Stimulated activated CD8-positive, alpha-beta memory T cell treated with anti-CD3 and anti-CD28 coated beads, Interleukin-4, amount 100 ng/mL, for 48 hours (primary cell): ENCODE measurements around the gene EPSTI1.

ENCODE experiments used
- DNase-seq: peaks from one replicate; pipeline ENCODE4 v3.0.0-alpha.2; 2020

Gene EPSTI1

GRCh38 chr13:42970824-42971690, 21.0 kb downstream of the EPSTI1 start:
- DNase-seq, result peak; percentile 58

GRCh38 chr13:42969565-42970172, 22.4 kb downstream of the EPSTI1 start:
- peak; percentile 94 for DNase-seq

- no peak for DNase-seq
Measured at GRCh38 chr13:42968906-42969305, 23.1 kb downstream of the EPSTI1 start.

GRCh38 chr13:42967660-42968059, 24.4 kb downstream of the EPSTI1 start:
- no peak for DNase-seq

GRCh38 chr13:42965281-42965680, 26.8 kb downstream of the EPSTI1 start:
- DNase-seq, result no peak

GRCh38 chr13:42964761-42965161, 27.3 kb downstream of the EPSTI1 start:
- no peak for DNase-seq

- DNase-seq, result no peak
Measured at GRCh38 chr13:42959615-42960014, 32.4 kb downstream of the EPSTI1 start.

GRCh38 chr13:42957881-42958280, 34.2 kb downstream of the EPSTI1 start:
- DNase-seq, result no peak

GRCh38 chr13:42950181-42950580, 41.9 kb downstream of the EPSTI1 start:
- DNase-seq, result no peak

- DNase-seq, result no peak
Measured at GRCh38 chr13:42947925-42948324, 44.1 kb downstream of the EPSTI1 start.

- DNase-seq, result no peak
Measured at GRCh38 chr13:42946927-42947326, 45.1 kb downstream of the EPSTI1 start.

- no peak for DNase-seq
Measured at GRCh38 chr13:42929886-42930535, 62.0 kb downstream of the EPSTI1 start.

GRCh38 chr13:42926555-42926954, 65.5 kb downstream of the EPSTI1 start:
- no peak for DNase-seq

GRCh38 chr13:42926043-42926442, 66.0 kb downstream of the EPSTI1 start:
- no peak for DNase-seq

- no peak for DNase-seq
Measured at GRCh38 chr13:42925626-42926025, 66.4 kb downstream of the EPSTI1 start.

- DNase-seq, result no peak
Measured at GRCh38 chr13:42924344-42924743, 67.7 kb downstream of the EPSTI1 start.

- DNase-seq, result no peak
Measured at GRCh38 chr13:42907745-42908144, 84.3 kb downstream of the EPSTI1 start.

- no peak for DNase-seq
Measured at GRCh38 chr13:42906257-42906656, 85.8 kb downstream of the EPSTI1 start.

- no peak for DNase-seq
Measured at GRCh38 chr13:42905579-42905978, 86.5 kb downstream of the EPSTI1 start.

- no peak for DNase-seq
Measured at GRCh38 chr13:42899266-42899665, 92.8 kb downstream of the EPSTI1 start.

- DNase-seq, result no peak
Measured at GRCh38 chr13:42895776-42896175, 96.3 kb downstream of the EPSTI1 start.

- no peak for DNase-seq
Measured at GRCh38 chr13:42894765-42895243, 97.2 kb downstream of the EPSTI1 start.

- DNase-seq, result no peak
Measured at GRCh38 chr13:42893214-42893671, 98.8 kb downstream of the EPSTI1 start.

- no peak for DNase-seq
Measured at GRCh38 chr13:42892760-42893159, 99.3 kb downstream of the EPSTI1 start.
